ENCODE data around the gene TRIM13.

Gene TRIM13

DNA sequence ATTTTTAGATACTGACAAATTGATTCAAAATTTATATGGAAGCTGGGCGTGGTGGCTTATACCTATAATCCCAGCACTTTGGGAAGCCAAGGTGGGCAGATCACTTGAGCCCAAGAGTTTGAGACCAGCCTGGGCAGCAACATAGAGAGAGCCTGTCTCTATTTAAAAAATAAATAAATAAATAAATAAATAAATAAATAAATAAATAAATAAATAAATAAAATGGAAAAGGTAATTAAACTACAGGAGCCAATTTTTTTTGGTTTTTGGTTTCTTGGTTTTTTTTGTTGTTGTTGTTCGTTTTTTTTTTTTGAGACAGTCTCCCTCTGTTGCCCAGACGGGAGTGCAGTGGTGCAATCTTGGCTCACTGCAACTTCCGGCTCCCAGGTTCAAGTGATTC lies 29.4 kb upstream of the TRIM13 start:
- no peak overlapping the region for H3K27ac ChIP-seq
- no peak for TF ChIP-seq ZFX (IDR thresholded peaks at IDR 0.05)
- TF ChIP-seq, protein P1, sequence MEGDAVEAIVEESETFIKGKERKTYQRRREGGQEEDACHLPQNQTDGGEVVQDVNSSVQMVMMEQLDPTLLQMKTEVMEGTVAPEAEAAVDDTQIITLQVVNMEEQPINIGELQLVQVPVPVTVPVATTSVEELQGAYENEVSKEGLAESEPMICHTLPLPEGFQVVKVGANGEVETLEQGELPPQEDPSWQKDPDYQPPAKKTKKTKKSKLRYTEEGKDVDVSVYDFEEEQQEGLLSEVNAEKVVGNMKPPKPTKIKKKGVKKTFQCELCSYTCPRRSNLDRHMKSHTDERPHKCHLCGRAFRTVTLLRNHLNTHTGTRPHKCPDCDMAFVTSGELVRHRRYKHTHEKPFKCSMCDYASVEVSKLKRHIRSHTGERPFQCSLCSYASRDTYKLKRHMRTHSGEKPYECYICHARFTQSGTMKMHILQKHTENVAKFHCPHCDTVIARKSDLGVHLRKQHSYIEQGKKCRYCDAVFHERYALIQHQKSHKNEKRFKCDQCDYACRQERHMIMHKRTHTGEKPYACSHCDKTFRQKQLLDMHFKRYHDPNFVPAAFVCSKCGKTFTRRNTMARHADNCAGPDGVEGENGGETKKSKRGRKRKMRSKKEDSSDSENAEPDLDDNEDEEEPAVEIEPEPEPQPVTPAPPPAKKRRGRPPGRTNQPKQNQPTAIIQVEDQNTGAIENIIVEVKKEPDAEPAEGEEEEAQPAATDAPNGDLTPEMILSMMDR (conservative IDR thresholded peaks at IDR 0.05) = no peak

DNA sequence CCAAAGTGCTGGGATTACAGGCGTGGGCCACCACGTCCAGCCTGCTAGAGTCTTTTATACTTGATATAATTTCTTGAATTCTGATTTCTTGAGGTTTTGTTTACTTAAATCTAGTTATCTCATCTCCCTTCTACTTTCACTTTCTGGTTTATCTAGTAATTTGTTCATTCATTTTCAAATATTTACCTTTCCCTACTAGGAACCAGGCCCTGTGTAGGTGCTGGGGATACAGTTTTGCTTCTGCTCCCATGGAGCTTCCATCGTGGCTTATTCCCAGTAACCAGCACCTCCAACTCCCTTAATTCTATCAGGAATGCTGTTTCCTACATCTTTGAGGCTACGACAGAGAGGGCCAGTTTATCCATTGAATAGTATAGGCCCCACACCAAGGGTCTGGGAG lies 24.1 kb upstream of the TRIM13 start:
- H3K27ac ChIP-seq = no peak overlapping the region; the same call in 1 of the 2 replicates
- TF ChIP-seq ZFX (IDR thresholded peaks at IDR 0.05) = no peak
- TF ChIP-seq, protein P1 (conservative IDR thresholded peaks at IDR 0.05) = no peak

DNA sequence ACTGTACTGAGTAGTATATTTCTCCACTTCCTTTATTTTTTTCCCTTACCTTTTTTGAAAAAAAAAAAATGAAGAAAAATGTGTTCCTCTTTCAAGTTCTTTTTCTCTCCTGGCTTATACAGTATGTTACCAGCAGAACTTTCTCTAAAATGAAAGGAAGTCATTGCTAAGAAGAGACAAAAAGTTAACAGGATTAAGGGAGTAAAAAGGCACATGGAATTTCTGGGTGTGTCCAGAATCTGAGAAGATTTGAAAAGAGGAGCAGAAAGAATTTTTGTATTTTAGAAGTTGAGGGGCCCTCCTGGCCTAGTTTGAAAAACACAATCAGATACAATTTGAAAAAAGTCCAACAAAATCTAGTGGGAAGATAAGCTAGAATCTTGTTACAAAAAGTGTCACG lies 21.0 kb upstream of the TRIM13 start:
- no peak for TF ChIP-seq ZFX (IDR thresholded peaks at IDR 0.05)
- TF ChIP-seq, protein P1 (conservative IDR thresholded peaks at IDR 0.05) = no peak
- no peak overlapping the region for H3K27ac ChIP-seq

DNA sequence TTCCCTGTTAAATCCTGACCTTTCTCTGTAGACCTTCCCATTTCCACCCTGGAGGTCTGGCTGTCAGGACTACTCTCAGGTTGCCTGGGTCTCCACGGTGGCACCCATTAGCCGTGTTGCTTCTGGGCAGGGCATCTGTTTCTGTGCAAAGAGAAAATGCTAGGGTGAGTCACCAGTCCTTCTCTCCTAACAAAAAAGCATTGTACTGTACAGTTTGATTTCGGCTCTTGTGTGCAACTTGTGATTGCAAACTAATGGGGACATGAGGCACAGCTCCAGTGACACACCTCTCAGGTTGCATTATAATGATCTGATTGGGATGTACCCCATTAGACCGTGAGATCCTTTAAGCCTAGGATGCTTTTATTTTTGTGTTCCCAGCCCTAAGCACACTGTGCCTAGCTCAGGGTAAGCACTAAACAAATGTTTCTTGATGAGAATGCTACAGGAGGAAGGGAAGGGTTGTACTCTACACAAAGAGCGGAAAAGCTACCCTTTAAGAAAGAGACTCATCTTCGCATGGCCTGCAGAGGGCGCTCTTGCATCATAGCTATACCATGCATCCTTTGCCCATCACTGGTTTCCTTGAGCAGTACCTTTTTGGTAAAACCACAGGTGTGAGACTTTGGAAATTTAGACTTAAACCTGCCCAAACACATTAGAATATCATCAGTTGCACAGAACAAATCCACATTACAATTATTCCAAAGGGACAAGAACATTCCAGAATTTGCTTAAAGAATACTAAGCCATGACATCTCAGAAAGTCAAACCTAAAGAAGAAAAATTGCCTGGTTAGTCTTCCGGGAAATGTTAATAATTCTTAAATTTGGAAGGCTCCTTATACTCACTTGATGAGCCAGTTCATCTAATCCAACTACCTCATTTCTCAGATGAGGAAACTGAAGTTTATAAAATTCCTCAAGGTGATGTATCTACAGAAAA lies 20.3 kb upstream of the TRIM13 start:
- TF ChIP-seq ZFX (IDR thresholded peaks at IDR 0.05) = no peak
- TF ChIP-seq, protein P1 (conservative IDR thresholded peaks at IDR 0.05) = peak; percentile 90
- H3K27ac ChIP-seq = no peak overlapping the region

DNA sequence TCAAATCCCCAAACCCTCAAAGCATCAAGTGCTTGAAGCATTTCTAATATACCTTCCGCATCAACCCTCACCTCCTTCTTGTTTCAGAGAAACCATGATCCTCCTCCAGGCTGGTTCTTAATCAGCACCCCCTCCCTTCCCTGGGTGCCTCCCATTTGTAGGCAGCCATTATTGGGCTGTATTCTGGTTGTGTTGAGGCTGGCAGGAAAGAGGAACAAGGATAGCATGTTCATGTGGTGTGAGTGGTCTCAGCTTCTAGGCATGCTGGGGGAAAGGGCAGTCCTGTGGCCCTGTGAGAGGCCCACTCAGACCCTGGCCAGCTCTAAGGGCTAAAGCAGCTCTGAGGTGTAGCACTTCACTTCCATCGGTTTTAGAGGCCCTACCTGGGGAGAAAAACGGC lies 18.9 kb upstream of the TRIM13 start:
- H3K27ac ChIP-seq = no peak overlapping the region
- no peak for TF ChIP-seq ZFX (IDR thresholded peaks at IDR 0.05)
- TF ChIP-seq, protein P1 (conservative IDR thresholded peaks at IDR 0.05) = no peak

DNA sequence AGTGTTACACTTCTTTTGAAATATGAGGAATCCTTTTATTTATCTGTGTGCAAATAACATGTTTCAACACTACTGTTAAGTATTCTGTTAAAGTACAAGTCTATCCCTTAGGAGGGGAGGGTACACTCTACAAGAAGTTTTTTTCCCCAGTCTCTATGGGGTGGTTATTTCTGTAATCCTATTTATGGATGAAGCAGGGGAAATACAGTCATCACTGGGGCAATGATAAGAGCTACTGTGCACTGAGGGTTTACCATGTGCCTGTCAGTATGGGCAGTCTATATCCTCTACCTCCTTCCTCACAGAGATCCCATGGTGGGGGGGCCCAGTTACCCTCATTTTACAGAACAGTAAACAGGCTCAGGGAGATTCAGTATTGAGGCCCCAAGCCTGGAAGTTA lies 16.6 kb upstream of the TRIM13 start:
- no peak overlapping the region for H3K27ac ChIP-seq
- no peak for TF ChIP-seq ZFX (IDR thresholded peaks at IDR 0.05)
- TF ChIP-seq, protein P1 (conservative IDR thresholded peaks at IDR 0.05) = no peak

DNA sequence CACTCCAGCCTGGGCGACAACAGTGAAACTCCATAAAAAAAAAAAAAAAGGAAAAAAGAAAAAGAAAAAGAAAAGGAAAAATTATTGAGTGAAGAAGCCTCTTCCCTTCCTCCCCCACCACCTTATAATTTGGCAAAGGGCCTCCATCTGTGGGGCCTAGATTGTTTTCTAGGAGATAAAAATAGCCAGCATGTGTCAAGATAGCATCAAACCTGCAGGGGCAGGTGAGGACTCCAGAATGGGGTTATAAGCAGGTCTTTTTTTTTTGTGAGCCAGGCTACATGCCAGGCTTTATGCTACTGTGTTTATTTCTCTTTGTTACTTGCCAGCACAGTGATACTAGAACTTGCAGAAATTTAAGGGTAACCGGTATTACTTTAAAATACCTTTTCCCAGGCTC lies 11.7 kb upstream of the TRIM13 start:
- H3K27ac ChIP-seq = peak overlapping the region; percentile 81
- TF ChIP-seq, protein P1 (conservative IDR thresholded peaks at IDR 0.05) = no peak
- no peak for TF ChIP-seq ZFX (IDR thresholded peaks at IDR 0.05)

All from C4-2B (cell line).